Lung (tissue), 12 donors: ENCODE results near the gene CEPT1. TPM values are rescaled to one million over a fixed set of nuclear protein-coding genes. Genes with fewer than 3 reads are reported as not detected.

Source experiments
- ATAC-seq: fragments of 200-7000 bp; cut with Tn5 transposase; one replicate; pipeline ENCODE4 v1.9.1; 2020; ENCODE audit warnings: moderate number of reproducible peaks; ENCODE audit not compliant: insufficient read depth, low FRiP score
- DNase-seq, 3 donors: peaks; one replicate each; pipeline ENCODE4 v3.0.0-alpha.2; 2013 to 2017
- H3K27ac ChIP-seq, 2 donors: one replicate each; pipeline ENCODE4 v1.5.1; 2013; ENCODE audit warnings: mild to moderate bottlenecking in 2 of 2, moderate library complexity in 2 of 2, control low read depth in 1 of 2, inconsistent platforms in 1 of 2, low read depth in 1 of 2, low read length in 1 of 2
- H3K27me3 ChIP-seq, 3 donors: one replicate each; pipeline ENCODE4 v1.5.1; 2013; ENCODE audit warnings: low read length in 2 of 3; ENCODE audit not compliant: control insufficient read depth in 3 of 3, insufficient read depth in 3 of 3
- H3K36me3 ChIP-seq, 4 donors: one replicate each; pipeline ENCODE4 v1.5.1; 2013; ENCODE audit warnings: low read length in 4 of 4, mild to moderate bottlenecking in 1 of 4, moderate library complexity in 1 of 4; ENCODE audit not compliant: control insufficient read depth in 4 of 4, insufficient read depth in 4 of 4
- H3K4me1 ChIP-seq, 5 donors: one replicate each; pipeline ENCODE4 v1.5.1; 2013; ENCODE audit warnings: low read length in 5 of 5, mild to moderate bottlenecking in 2 of 5, moderate library complexity in 1 of 5; ENCODE audit not compliant: control insufficient read depth in 5 of 5, insufficient read depth in 5 of 5
- H3K4me3 ChIP-seq: one replicate; pipeline ENCODE4 v1.5.1; 2013; ENCODE audit warnings: mild to moderate bottlenecking, control low read depth, moderate library complexity
- H3K9ac ChIP-seq, 2 donors: one replicate each; pipeline ENCODE4 v1.5.1; 2013; ENCODE audit warnings: low read length in 2 of 2, control low read depth in 1 of 2; ENCODE audit not compliant: insufficient read depth in 1 of 2
- H3K9me3 ChIP-seq, 4 donors: one replicate each; pipeline ENCODE4 v1.5.1; 2013; ENCODE audit warnings: low read length in 3 of 4, mild to moderate bottlenecking in 1 of 4, moderate library complexity in 1 of 4; ENCODE audit not compliant: control insufficient read depth in 4 of 4, insufficient read depth in 3 of 4
- WGBS, 2 donors: extraction: QIAGEN DNeasy Blood & Tissue Kit; methylation state at CpG; one replicate each; pipeline ENCODE4 v1.1.7; 2013; 5-methylcytosine and 5-hydroxymethylcytosine counted together
- polyA plus RNA-seq, 2 donors: library from polyadenylated mRNA; stranded (reverse); fragments of 200-250 nt; gene quantifications; one replicate each; pipeline ENCODE4 v1.2.1, GENCODE V29; 2013
- total RNA-seq, 2 donors: library from RNA; depleted of rRNA in 1 of 2; stranded (reverse); fragments of >200 nt in 1 of 2; gene quantifications; one replicate each; pipeline ENCODE4 v1.2.1, GENCODE V29; 2014 to 2021
- TF ChIP-seq, protein P1 (sequence below): IDR thresholded peaks from 2 replicates; pipeline ENCODE4 v1.5.1; 2012; ENCODE audit warnings: mild to moderate bottlenecking; ENCODE audit errors: control extremely low read depth, extremely low read depth
- donor health status: control.
- donor health status: control.
- donor health status: Bipolar disorder and iron deficiency.
- donor health status: healthy.
- donor health status: DM: yes; HTN: yes; CAD: no.

The CEPT1 gene
- total and polyA plus RNA-seq, 4 donors, result 18.6 to 71.2 (median 26.2) TPM

DNA sequence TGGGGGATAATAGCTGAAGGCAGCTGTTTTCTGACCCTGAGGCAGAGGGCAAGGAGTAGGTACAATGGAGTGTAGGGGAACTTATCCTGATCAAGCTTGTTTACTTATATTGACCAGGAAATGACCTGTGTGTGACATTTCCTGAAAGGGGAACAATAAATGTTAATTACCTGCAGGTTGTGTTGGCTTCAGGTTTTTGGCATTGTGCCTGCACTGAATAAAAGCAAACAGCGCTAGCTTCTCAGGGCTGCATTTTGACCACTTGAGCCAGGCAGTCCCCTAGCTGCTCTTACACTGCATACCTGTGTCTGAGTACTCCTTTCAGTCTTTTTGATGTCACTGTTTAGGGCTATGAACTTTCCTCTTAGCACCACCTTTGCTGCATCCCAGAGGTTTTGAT is 40.7 kb upstream of the CEPT1 start:
- 84 to 91% methylated on average over 1 of the region's 1 CpG for WGBS, 2 donors
- ATAC-seq (no peak), DNase-seq (no peak)
- no peaks in the 10 kb centered on the region for H3K36me3 ChIP-seq
- H3K9ac ChIP-seq, result no peak overlapping the region
- no peak overlapping the region for H3K27ac ChIP-seq
- peaks cover 0 to 23% (median 8%) of the 10 kb centered on the region in 4 donors for H3K9me3 ChIP-seq
- no peaks in the 10 kb centered on the region for H3K4me1 ChIP-seq
- no peak overlapping the region for H3K4me3 ChIP-seq
- TF ChIP-seq, protein P1, sequence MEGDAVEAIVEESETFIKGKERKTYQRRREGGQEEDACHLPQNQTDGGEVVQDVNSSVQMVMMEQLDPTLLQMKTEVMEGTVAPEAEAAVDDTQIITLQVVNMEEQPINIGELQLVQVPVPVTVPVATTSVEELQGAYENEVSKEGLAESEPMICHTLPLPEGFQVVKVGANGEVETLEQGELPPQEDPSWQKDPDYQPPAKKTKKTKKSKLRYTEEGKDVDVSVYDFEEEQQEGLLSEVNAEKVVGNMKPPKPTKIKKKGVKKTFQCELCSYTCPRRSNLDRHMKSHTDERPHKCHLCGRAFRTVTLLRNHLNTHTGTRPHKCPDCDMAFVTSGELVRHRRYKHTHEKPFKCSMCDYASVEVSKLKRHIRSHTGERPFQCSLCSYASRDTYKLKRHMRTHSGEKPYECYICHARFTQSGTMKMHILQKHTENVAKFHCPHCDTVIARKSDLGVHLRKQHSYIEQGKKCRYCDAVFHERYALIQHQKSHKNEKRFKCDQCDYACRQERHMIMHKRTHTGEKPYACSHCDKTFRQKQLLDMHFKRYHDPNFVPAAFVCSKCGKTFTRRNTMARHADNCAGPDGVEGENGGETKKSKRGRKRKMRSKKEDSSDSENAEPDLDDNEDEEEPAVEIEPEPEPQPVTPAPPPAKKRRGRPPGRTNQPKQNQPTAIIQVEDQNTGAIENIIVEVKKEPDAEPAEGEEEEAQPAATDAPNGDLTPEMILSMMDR, result no peak
- no peaks in the 10 kb centered on the region for H3K27me3 ChIP-seq

DNA sequence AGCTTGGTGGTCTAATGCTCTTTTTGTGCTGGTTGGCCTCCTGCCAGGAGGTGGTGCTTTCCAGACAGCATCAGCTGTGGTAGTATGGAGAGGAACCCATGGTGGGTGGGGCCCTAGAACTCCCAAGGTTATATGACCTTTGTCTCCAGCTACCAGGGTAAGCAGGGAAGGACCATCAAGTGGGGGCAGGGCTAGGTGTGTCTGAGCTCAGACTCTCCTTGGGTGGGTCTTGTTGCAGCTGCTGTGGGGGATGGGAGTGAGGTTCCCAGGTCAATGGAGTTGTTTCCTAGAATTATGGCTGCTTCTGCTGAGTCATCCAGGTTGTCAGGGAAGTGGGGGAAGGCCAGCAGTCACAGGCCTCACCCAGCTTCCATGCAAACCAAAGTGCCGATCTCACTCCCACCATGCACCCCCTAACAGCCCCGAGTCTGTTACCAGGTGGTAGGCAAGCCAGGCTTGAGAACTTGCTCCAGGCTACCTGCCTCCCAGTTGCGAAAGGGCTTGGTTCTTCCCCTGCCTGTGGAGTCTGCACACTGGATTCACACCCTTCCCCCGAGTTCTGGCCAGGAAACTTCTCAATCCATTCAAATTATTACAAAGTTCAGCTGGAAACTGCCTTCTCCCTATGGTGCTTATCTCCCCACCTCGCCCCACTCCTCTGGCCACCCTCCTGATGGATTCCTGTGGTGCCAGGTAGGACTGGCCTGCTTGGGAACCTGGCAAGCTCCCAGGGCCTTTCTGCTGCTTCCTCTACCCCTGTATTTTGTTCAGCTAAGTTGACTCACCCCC is 38.0 kb upstream of the CEPT1 start:
- no peak overlapping the region for H3K4me3 ChIP-seq
- H3K9me3 ChIP-seq, result peaks cover 0 to 19% (median 7%) of the 10 kb centered on the region in 4 donors
- no peak for ATAC-seq
- no peak overlapping the region for H3K9ac ChIP-seq
- 89 to 95% methylated on average over 5 of the region's 5 CpGs for WGBS, 2 donors
- no peaks in the 10 kb centered on the region for H3K36me3 ChIP-seq
- TF ChIP-seq, protein P1, result no peak
- H3K27ac ChIP-seq, result no peak overlapping the region
- H3K27me3 ChIP-seq, result no peaks in the 10 kb centered on the region
- DNase-seq, result no peak
- H3K4me1 ChIP-seq, result no peaks in the 10 kb centered on the region

DNA sequence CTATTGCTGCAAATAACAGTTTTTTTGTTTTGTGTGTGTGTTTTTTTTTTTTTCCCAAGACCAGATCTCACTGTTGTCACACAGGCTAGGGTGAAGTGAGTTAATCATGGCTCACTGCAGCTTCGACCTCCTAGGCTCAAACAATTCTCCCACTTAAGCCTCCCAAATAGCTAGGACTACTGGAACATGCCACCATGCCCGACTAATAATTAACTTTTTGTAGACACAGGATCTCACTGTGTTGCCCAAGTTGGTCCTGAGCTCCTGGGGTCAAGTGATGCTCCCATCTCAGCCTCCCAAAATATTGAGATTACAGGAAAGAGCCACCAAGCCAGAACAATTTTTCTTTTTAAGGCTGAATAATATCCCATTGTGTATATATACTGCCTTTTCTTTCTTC is 35.0 kb upstream of the CEPT1 start:
- H3K27me3 ChIP-seq, result no peaks in the 10 kb centered on the region
- no peak overlapping the region for H3K27ac ChIP-seq
- H3K4me1 ChIP-seq, result no peaks in the 10 kb centered on the region
- ATAC-seq, result no peak
- H3K9me3 ChIP-seq, result peaks cover 2 to 13% (median 5%) of the 10 kb centered on the region in 4 donors
- H3K36me3 ChIP-seq, result no peaks in the 10 kb centered on the region
- TF ChIP-seq, protein P1, result no peak
- no peak overlapping the region for H3K9ac ChIP-seq
- WGBS, 2 donors, result 86 to 93% methylated on average over 2 of the region's 2 CpGs
- DNase-seq, result no peak
- no peak overlapping the region for H3K4me3 ChIP-seq
